ENCODE data around the gene OR9Q1. TPM values are rescaled to one million over a fixed set of nuclear protein-coding genes. Genes with fewer than 3 reads are reported as not detected.

The OR9Q1 gene
- total and polyA plus RNA-seq, 2 of the 13 experiments (the other 11 are each of a cell fraction or from before 2014, with no cell fraction given): not detected

DNA sequence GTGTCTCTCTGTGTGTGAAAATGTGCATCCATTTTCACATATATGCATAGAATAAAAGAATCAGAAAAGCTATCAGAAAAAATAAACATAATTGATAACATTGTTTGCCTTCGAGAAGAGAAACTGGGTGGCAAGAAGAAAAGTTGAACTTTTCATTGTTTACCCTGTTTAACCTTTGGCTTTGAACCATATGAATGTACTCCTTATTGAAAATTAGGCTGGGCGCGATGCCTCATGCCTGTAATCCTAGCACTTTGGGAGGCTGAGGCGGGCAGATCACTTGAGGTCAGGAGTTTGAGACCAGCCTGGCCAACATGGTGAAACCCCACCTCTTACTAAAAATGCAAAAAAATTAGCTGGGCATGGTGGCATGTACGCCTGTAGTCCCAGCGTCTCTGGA lies 11.9 kb upstream of the OR9Q1 start (continued):
- TF ChIP-seq NR2F6 (IDR thresholded peaks at IDR 0.05) (peak; percentile 75), NR2F6 (CRISPR knock-in tag; IDR thresholded peaks at IDR 0.05) (peak; percentile 52; the same call in 1 of the 2 replicates), AKAP8 (CRISPR knock-in tag; IDR thresholded peaks at IDR 0.05) (no peak), FOXA3 (CRISPR knock-in tag; IDR thresholded peaks at IDR 0.05) (peak; percentile 37; the same call in 1 of the 2 replicates), ZMYM2 (CRISPR knock-in tag; IDR thresholded peaks at IDR 0.05) (peak; percentile 57), ZNF761 (CRISPR knock-in tag; conservative IDR thresholded peaks at IDR 0.05) (no peak), ETV5 (CRISPR knock-in tag; IDR thresholded peaks at IDR 0.05; ENCODE audit: borderline replicate concordance) (no peak), TCF12 (IDR thresholded peaks at IDR 0.05) (no peak), TCF12 (CRISPR knock-in tag; IDR thresholded peaks at IDR 0.05) (no peak), RELA (CRISPR knock-in tag; IDR thresholded peaks at IDR 0.05) (no peak), ZNF883 (CRISPR knock-in tag; IDR thresholded peaks at IDR 0.05; ENCODE audit: not compliant biosample characterization) (no peak), HOXA5 (CRISPR knock-in tag; IDR thresholded peaks at IDR 0.05) (no peak), SATB2 (CRISPR knock-in tag; IDR thresholded peaks at IDR 0.05) (no peak), NR2F2 (IDR thresholded peaks at IDR 0.05; ENCODE audit: borderline replicate concordance, low read depth) (peak; percentile 33; the same call in 1 of the 2 replicates), ZSCAN29 (CRISPR knock-in tag; conservative IDR thresholded peaks at IDR 0.05) (no peak), SALL1 (CRISPR knock-in tag; IDR thresholded peaks at IDR 0.05) (peak; percentile 20; the same call in 1 of the 2 replicates)
- TF ChIP-seq, protein P1, sequence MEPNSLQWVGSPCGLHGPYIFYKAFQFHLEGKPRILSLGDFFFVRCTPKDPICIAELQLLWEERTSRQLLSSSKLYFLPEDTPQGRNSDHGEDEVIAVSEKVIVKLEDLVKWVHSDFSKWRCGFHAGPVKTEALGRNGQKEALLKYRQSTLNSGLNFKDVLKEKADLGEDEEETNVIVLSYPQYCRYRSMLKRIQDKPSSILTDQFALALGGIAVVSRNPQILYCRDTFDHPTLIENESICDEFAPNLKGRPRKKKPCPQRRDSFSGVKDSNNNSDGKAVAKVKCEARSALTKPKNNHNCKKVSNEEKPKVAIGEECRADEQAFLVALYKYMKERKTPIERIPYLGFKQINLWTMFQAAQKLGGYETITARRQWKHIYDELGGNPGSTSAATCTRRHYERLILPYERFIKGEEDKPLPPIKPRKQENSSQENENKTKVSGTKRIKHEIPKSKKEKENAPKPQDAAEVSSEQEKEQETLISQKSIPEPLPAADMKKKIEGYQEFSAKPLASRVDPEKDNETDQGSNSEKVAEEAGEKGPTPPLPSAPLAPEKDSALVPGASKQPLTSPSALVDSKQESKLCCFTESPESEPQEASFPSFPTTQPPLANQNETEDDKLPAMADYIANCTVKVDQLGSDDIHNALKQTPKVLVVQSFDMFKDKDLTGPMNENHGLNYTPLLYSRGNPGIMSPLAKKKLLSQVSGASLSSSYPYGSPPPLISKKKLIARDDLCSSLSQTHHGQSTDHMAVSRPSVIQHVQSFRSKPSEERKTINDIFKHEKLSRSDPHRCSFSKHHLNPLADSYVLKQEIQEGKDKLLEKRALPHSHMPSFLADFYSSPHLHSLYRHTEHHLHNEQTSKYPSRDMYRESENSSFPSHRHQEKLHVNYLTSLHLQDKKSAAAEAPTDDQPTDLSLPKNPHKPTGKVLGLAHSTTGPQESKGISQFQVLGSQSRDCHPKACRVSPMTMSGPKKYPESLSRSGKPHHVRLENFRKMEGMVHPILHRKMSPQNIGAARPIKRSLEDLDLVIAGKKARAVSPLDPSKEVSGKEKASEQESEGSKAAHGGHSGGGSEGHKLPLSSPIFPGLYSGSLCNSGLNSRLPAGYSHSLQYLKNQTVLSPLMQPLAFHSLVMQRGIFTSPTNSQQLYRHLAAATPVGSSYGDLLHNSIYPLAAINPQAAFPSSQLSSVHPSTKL (CRISPR knock-in tag; IDR thresholded peaks at IDR 0.05): no peak
- TF ChIP-seq, protein P2, sequence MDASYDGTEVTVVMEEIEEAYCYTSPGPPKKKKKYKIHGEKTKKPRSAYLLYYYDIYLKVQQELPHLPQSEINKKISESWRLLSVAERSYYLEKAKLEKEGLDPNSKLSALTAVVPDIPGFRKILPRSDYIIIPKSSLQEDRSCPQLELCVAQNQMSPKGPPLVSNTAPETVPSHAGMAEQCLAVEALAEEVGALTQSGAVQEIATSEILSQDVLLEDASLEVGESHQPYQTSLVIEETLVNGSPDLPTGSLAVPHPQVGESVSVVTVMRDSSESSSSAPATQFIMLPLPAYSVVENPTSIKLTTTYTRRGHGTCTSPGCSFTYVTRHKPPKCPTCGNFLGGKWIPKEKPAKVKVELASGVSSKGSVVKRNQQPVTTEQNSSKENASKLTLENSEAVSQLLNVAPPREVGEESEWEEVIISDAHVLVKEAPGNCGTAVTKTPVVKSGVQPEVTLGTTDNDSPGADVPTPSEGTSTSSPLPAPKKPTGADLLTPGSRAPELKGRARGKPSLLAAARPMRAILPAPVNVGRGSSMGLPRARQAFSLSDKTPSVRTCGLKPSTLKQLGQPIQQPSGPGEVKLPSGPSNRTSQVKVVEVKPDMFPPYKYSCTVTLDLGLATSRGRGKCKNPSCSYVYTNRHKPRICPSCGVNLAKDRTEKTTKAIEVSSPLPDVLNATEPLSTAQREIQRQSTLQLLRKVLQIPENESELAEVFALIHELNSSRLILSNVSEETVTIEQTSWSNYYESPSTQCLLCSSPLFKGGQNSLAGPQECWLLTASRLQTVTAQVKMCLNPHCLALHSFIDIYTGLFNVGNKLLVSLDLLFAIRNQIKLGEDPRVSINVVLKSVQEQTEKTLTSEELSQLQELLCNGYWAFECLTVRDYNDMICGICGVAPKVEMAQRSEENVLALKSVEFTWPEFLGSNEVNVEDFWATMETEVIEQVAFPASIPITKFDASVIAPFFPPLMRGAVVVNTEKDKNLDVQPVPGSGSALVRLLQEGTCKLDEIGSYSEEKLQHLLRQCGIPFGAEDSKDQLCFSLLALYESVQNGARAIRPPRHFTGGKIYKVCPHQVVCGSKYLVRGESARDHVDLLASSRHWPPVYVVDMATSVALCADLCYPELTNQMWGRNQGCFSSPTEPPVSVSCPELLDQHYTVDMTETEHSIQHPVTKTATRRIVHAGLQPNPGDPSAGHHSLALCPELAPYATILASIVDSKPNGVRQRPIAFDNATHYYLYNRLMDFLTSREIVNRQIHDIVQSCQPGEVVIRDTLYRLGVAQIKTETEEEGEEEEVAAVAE (CRISPR knock-in tag; IDR thresholded peaks at IDR 0.05; ENCODE audit: borderline replicate concordance): no peak
- TF ChIP-seq, protein P3, sequence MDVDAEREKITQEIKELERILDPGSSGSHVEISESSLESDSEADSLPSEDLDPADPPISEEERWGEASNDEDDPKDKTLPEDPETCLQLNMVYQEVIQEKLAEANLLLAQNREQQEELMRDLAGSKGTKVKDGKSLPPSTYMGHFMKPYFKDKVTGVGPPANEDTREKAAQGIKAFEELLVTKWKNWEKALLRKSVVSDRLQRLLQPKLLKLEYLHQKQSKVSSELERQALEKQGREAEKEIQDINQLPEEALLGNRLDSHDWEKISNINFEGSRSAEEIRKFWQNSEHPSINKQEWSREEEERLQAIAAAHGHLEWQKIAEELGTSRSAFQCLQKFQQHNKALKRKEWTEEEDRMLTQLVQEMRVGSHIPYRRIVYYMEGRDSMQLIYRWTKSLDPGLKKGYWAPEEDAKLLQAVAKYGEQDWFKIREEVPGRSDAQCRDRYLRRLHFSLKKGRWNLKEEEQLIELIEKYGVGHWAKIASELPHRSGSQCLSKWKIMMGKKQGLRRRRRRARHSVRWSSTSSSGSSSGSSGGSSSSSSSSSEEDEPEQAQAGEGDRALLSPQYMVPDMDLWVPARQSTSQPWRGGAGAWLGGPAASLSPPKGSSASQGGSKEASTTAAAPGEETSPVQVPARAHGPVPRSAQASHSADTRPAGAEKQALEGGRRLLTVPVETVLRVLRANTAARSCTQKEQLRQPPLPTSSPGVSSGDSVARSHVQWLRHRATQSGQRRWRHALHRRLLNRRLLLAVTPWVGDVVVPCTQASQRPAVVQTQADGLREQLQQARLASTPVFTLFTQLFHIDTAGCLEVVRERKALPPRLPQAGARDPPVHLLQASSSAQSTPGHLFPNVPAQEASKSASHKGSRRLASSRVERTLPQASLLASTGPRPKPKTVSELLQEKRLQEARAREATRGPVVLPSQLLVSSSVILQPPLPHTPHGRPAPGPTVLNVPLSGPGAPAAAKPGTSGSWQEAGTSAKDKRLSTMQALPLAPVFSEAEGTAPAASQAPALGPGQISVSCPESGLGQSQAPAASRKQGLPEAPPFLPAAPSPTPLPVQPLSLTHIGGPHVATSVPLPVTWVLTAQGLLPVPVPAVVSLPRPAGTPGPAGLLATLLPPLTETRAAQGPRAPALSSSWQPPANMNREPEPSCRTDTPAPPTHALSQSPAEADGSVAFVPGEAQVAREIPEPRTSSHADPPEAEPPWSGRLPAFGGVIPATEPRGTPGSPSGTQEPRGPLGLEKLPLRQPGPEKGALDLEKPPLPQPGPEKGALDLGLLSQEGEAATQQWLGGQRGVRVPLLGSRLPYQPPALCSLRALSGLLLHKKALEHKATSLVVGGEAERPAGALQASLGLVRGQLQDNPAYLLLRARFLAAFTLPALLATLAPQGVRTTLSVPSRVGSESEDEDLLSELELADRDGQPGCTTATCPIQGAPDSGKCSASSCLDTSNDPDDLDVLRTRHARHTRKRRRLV (CRISPR knock-in tag; IDR thresholded peaks at IDR 0.05): no peak
